Stomach smooth muscle (tissue), 2 donors: ENCODE data around the gene MYT1.
"Not testable (repeated sequence)": the region's sequence is repeated elsewhere in the genome, so short reads cannot be mapped to it uniquely, and the experiment has no call there.

ENCODE experiments used
- H3K27ac ChIP-seq: one replicate; pipeline ENCODE4 v1.7.0; 2013; ENCODE audit warnings: mild to moderate bottlenecking, low read length, inconsistent platforms
- H3K27me3 ChIP-seq, 2 donors: one replicate each; pipeline ENCODE4 v1.7.0; 2013; ENCODE audit warnings: low read length in 2 of 2; ENCODE audit not compliant: insufficient read depth in 2 of 2, control insufficient read depth in 1 of 2
- H3K36me3 ChIP-seq, 2 donors: one replicate each; pipeline ENCODE4 v1.7.0; 2013; ENCODE audit warnings: low read length in 2 of 2; ENCODE audit not compliant: control insufficient read depth in 2 of 2, insufficient read depth in 2 of 2
- H3K4me1 ChIP-seq: one replicate; pipeline ENCODE4 v1.7.0; 2013; ENCODE audit warnings: low read length; ENCODE audit not compliant: control insufficient read depth, insufficient read depth
- H3K4me3 ChIP-seq, 2 donors: one replicate each; pipeline ENCODE4 v1.7.0; 2013; ENCODE audit warnings: low read length in 2 of 2
- H3K9ac ChIP-seq, 2 donors: one replicate each; pipeline ENCODE4 v1.7.0; 2013; ENCODE audit warnings: low read length in 2 of 2, mild to moderate bottlenecking in 1 of 2
- H3K9me3 ChIP-seq, 2 donors: one replicate each; pipeline ENCODE4 v1.7.0; 2013; ENCODE audit warnings: low read length in 2 of 2; ENCODE audit not compliant: control insufficient read depth in 2 of 2
- donor health status: healthy.
- donor health status: Pancreatic carcinoma.

The MYT1 gene

DNA sequence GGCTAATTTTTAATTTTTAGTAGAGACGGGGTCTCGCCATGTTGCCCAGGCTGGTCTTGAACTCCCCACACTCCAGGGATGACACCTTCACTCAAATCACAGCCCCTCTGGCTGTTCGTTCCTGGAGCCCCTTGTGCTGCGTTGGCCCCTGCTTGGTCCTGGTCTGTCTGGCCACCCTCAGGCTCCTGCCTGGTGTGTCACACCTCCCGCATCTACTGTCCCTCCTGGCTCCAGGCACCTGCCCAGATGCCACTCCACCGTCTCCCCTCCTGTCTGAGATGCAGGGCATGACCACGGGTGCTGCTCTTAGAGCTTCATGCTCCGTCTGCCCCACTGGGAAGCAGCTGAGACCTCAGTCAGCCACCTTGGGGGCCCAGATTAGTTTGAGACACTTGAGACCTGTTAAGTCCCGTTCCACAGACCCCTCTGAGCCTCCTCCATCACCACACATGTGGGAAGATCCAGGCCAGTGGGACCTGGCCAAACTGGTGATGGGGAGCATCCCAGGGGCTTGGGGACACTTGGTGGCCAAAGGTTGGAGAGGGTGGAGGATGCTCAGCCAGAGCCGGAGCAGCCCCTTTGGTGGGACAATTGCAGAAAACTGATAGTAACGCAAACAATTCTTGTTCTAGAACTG, 35.0 kb upstream of the MYT1 start:
- Histone ChIP-seq H3K27me3 (peaks cover 4 to 5% of the 10 kb centered on the region in 2 donors), H3K9ac (no peak overlapping the region), H3K9me3 (peaks cover 0 to 2% of the 10 kb centered on the region in 2 donors), H3K4me1 (no peaks in the 10 kb centered on the region), H3K4me3 (no peak overlapping the region), H3K27ac (no peak overlapping the region), H3K36me3 (no peaks in the 10 kb centered on the region)

DNA sequence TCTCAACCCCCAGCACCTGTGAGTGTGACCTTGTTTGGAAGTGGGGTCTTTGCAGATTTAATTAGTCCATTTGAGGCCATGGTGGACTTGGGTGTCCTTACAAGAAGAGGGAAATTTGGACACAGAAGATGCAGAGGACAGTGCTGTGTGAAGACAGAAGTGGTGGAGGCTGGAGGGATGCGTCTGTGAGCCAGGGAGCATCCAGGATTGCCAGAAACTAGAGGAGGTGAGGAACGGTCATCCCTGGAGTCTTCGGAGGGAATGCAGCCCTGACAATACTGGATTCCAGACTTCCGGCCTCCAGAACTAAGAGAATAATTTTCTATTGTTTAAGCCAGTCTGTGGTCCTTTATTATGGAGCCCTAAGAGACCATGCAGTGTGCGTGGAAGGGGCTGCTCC, 34.0 kb upstream of the MYT1 start:
- Histone ChIP-seq H3K36me3 (no peaks in the 10 kb centered on the region), H3K27ac (no peak overlapping the region), H3K9me3 (peaks cover 0 to 2% of the 10 kb centered on the region in 2 donors), H3K4me1 (no peaks in the 10 kb centered on the region), H3K27me3 (peaks cover 5 to 6% of the 10 kb centered on the region in 2 donors), H3K4me3 (no peak overlapping the region), H3K9ac (no peak overlapping the region)

GRCh38 chr20:64130876-64131275, 33.4 kb upstream of the MYT1 start:
- H3K27ac ChIP-seq, result no peak overlapping the region
- peaks cover 0 to 2% of the 10 kb centered on the region in 2 donors for H3K9me3 ChIP-seq
- no peaks in the 10 kb centered on the region for H3K36me3 ChIP-seq
- no peak overlapping the region for H3K4me3 ChIP-seq
- no peak overlapping the region for H3K9ac ChIP-seq
- peaks cover 5 to 7% of the 10 kb centered on the region in 2 donors for H3K27me3 ChIP-seq
- no peaks in the 10 kb centered on the region for H3K4me1 ChIP-seq

DNA sequence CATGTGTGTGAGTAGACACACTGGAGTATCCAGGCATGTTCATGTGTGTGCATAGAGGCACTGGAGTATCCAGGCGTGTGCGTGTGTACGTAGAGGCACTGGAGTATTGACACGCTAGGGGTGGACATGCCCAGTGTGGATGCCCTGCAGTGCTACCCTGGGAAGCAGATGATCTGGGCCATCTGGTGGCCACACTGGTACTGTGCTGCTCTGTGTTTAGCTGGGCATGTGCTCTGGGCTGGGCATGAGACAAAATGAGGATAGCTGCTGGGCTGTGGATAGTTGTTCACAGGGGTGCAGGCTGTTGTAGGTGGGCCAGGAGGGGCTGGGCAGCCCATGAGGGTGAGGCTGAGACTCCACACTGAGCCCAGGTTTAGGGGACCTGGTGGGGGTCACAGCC, 32.8 kb upstream of the MYT1 start:
- Histone ChIP-seq H3K9ac (no peak overlapping the region), H3K27me3 (peaks cover 5 to 9% of the 10 kb centered on the region in 2 donors), H3K9me3 (peaks cover 0 to 2% of the 10 kb centered on the region in 2 donors), H3K4me3 (no peak overlapping the region), H3K36me3 (no peaks in the 10 kb centered on the region), H3K4me1 (no peaks in the 10 kb centered on the region), H3K27ac (no peak overlapping the region)

DNA sequence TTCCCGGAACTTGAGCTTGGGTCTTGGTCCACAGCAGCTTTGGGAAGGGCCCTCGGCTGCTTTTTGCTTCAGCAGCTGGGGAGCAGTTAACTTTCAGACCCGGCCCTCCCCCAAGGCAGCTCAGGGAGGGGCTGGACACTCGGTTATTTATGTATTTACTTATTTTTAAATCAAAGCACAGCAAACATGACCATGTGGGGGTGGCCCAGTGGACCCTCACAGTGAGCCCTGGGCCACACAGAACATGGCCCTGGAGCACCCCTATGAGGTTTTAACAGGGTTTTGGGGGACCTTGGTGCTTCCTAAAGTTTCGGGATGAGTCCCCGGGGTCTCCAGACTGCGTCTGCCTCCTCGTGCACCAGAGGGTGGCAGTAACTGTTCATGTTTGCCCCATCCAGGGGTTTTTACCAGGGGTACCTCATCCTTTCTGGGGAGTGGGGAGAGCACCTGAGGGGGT, 30.3 kb upstream of the MYT1 start:
- no peak overlapping the region for H3K9ac ChIP-seq
- H3K9me3 ChIP-seq, result no peaks in the 10 kb centered on the region
- H3K36me3 ChIP-seq, result no peaks in the 10 kb centered on the region
- H3K4me3 ChIP-seq, result no peak overlapping the region
- H3K4me1 ChIP-seq, result no peaks in the 10 kb centered on the region
- H3K27ac ChIP-seq, result no peak overlapping the region
- peaks cover 5 to 11% of the 10 kb centered on the region in 2 donors for H3K27me3 ChIP-seq

DNA sequence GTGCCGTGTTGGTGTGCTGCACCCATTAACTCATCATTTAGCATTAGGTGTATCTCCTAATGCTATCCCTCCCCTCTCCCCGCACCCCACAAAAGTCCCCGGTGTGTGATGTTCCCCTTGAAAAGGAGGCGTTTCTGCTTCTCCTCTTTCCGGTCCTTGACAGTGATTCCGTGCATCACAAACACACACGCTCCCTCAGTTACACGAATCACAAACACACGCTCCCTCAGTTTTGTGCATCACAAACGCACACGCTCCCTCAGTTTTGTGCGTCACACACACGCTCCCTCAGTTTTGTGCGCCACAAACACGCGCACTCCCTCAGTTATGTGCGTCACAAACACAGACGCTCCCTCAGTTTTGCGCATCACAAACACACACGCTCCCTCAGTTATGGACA, 29.5 kb upstream of the MYT1 start:
- H3K9me3 ChIP-seq, H3K4me1 ChIP-seq: not testable (repeated sequence)

DNA sequence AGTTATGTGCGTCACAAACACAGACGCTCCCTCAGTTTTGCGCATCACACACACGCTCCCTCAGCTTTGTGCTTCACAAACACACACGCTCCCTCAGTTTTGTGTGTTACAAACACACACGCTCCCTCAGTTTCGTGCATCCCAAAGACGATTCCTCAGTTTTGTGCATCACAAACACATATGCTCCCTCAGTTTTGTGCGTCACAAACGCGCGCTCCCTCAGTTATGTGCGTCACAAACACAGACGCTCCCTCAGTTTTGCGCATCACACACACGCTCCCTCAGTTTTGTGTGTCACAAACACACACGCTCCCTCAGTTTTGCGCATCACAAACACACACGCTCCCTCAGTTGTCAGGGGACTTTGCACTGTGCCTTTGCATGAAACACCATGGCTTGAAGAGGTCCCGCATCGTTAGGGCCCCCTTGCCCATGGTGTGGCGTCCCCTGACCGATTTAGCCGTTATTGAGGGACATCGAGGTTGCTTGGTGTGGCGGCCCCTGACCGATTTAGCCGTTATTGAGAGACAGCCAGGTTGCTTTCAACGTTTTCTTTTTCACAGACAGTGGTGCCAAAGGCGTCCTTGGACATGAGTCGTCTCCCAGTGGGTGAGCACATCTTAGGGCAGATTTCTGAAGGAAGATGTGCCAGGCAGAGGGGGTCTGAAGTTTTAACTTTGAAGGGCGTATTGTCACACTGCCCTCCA, 28.1 kb upstream of the MYT1 start:
- H3K36me3 ChIP-seq, result no peaks in the 10 kb centered on the region
- H3K27me3 ChIP-seq, result peaks cover 0 to 9% of the 10 kb centered on the region in 2 donors
- no peaks in the 10 kb centered on the region for H3K4me1 ChIP-seq
- no peaks in the 10 kb centered on the region for H3K9me3 ChIP-seq
- no peak overlapping the region for H3K27ac ChIP-seq
- no peak overlapping the region for H3K9ac ChIP-seq
- H3K4me3 ChIP-seq, result no peak overlapping the region

More for the DNA sequence above, 29.5 kb upstream of the MYT1 start:
- not testable (repeated sequence) for H3K9ac ChIP-seq, H3K27ac ChIP-seq, H3K36me3 ChIP-seq, H3K4me3 ChIP-seq, H3K27me3 ChIP-seq

DNA sequence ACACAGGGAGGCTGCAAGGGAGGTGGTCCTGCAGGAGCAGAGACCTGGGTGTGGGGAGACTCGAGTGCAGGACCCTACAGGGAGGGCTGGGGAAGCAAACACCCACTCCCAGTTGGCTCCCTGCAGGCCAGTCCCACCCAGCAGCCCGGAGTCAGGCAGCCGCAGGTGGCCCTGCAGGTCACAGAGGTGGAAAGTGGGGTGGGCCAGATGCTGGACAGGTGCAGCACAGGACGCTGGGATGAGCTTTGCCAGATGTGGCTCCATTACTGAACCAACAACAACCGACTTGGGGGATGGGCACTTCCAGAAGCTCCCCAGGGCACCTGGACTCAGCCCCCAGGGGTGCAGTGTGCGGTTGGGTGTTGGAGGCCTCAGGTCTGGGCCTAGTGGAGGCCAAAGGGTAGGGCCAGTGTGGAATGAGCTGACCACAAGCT, 26.6 kb upstream of the MYT1 start:
- Histone ChIP-seq H3K9me3 (no peaks in the 10 kb centered on the region), H3K4me1 (no peaks in the 10 kb centered on the region), H3K36me3 (no peaks in the 10 kb centered on the region), H3K27me3 (peaks cover 3 to 10% of the 10 kb centered on the region in 2 donors), H3K27ac (no peak overlapping the region), H3K4me3 (no peak overlapping the region), H3K9ac (no peak overlapping the region)

- no peaks in the 10 kb centered on the region for H3K4me1 ChIP-seq
- H3K27me3 ChIP-seq, result peaks cover 6 to 12% of the 10 kb centered on the region in 2 donors
- no peaks in the 10 kb centered on the region for H3K36me3 ChIP-seq
- H3K4me3 ChIP-seq, result no peak overlapping the region
- H3K27ac ChIP-seq, result no peak overlapping the region
- H3K9ac ChIP-seq, result no peak overlapping the region
- H3K9me3 ChIP-seq, result no peaks in the 10 kb centered on the region
These were observed 25.9 kb upstream of the MYT1 start for GRCh38 chr20:64138276-64138815.

- Histone ChIP-seq H3K27me3 (peaks cover 6 to 12% of the 10 kb centered on the region in 2 donors), H3K4me3 (no peak overlapping the region), H3K27ac (no peak overlapping the region), H3K36me3 (no peaks in the 10 kb centered on the region), H3K4me1 (no peaks in the 10 kb centered on the region), H3K9ac (no peak overlapping the region), H3K9me3 (no peaks in the 10 kb centered on the region)
These were observed 24.8 kb upstream of the MYT1 start for GRCh38 chr20:64139199-64140060.
